ENCODE results near the gene MS4A6A.

DNA sequence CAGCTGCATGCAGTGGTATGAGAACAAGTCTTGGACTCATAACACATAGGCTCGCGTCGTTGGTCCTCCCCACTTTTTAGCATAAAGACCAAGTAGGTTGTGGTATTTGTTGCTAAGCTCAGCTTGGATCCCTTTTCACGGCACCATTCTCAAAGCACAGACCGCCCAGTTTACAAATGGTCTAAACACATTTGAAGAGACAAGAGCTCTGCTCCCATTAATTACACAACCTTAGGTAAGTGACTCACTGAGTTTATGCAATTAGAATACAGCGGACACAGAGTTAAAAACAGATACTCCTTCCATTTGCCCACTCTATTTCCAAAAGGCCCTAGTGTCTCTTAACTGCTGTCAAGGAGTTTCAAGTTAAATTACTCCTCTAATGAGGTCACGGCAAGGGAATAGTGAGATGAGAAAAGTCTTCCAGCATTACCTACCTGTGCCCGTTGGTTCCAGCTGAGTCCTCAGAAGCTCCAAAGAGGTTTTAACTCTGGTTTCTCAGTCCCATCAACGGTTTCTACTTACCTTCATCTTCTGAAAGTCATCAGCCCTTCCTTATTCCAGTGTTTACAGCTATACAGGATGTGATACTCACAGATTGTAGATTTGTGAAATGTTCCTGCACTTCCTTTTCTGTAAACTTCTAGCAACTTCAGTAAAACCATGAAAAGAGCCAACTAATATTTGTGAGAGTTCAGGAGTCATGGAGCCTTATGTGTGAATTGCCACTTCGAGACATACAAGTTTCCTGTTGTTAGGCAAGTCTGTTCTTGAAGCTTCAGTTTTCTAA is at the start of gene MS4A6A:
- TF ChIP-seq, protein P1, sequence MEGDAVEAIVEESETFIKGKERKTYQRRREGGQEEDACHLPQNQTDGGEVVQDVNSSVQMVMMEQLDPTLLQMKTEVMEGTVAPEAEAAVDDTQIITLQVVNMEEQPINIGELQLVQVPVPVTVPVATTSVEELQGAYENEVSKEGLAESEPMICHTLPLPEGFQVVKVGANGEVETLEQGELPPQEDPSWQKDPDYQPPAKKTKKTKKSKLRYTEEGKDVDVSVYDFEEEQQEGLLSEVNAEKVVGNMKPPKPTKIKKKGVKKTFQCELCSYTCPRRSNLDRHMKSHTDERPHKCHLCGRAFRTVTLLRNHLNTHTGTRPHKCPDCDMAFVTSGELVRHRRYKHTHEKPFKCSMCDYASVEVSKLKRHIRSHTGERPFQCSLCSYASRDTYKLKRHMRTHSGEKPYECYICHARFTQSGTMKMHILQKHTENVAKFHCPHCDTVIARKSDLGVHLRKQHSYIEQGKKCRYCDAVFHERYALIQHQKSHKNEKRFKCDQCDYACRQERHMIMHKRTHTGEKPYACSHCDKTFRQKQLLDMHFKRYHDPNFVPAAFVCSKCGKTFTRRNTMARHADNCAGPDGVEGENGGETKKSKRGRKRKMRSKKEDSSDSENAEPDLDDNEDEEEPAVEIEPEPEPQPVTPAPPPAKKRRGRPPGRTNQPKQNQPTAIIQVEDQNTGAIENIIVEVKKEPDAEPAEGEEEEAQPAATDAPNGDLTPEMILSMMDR (IDR thresholded peaks at IDR 0.05) = no peak
- no peak for TF ChIP-seq POLR2A (IDR thresholded peaks at IDR 0.05)
